IPS-18a (cell line): ENCODE data around the gene INCENP.

Experiments used
- H3K27ac ChIP-seq: one replicate; pipeline ENCODE4 v1.5.1; 2013; ENCODE audit warnings: low read length
- H3K27me3 ChIP-seq: one replicate; pipeline ENCODE4 v1.6.1; 2013; ENCODE audit warnings: mild to moderate bottlenecking, low read length; ENCODE audit not compliant: control insufficient read depth, insufficient read depth
- H3K36me3 ChIP-seq: one replicate; pipeline ENCODE4 v1.6.1; 2013; ENCODE audit warnings: low read depth, low read length; ENCODE audit not compliant: control insufficient read depth
- H3K4me1 ChIP-seq: one replicate; pipeline ENCODE4 v1.6.1; 2013; ENCODE audit warnings: low read depth, low read length; ENCODE audit not compliant: control insufficient read depth
- H3K4me3 ChIP-seq: one replicate; pipeline ENCODE4 v1.5.1; 2013; ENCODE audit warnings: low read length
- H3K9ac ChIP-seq: one replicate; pipeline ENCODE4 v1.6.1; 2013; ENCODE audit warnings: mild to moderate bottlenecking, low read length, moderate library complexity
- H3K9me3 ChIP-seq: one replicate; pipeline ENCODE4 v1.6.1; 2013; ENCODE audit warnings: low read depth, low read length; ENCODE audit not compliant: control insufficient read depth

Gene INCENP

GRCh38 chr11:62125881-62126280 is 2.1 kb downstream of the INCENP start:
- Histone ChIP-seq H3K27ac (no peak overlapping the region), H3K27me3 (no peaks in the 10 kb centered on the region), H3K4me1 (peaks cover 14% of the 10 kb centered on the region), H3K4me3 (no peak overlapping the region), H3K9me3 (no peaks in the 10 kb centered on the region), H3K9ac (no peak overlapping the region), H3K36me3 (peaks cover 29% of the 10 kb centered on the region)

GRCh38 chr11:62127426-62127825 is 3.6 kb downstream of the INCENP start:
- no peak overlapping the region for H3K9ac ChIP-seq
- peaks cover 40% of the 10 kb centered on the region for H3K36me3 ChIP-seq
- no peaks in the 10 kb centered on the region for H3K9me3 ChIP-seq
- H3K4me1 ChIP-seq, result peaks cover 14% of the 10 kb centered on the region
- no peak overlapping the region for H3K4me3 ChIP-seq
- no peaks in the 10 kb centered on the region for H3K27me3 ChIP-seq
- H3K27ac ChIP-seq, result no peak overlapping the region

- Histone ChIP-seq H3K27ac (no peak overlapping the region), H3K4me3 (no peak overlapping the region)
Measured at GRCh38 chr11:62127941-62128770, 4.3 kb downstream of the INCENP start.

GRCh38 chr11:62128835-62129234 is 5.0 kb downstream of the INCENP start:
- H3K36me3 ChIP-seq, result peaks cover 48% of the 10 kb centered on the region
- H3K27ac ChIP-seq, result no peak overlapping the region
- H3K9me3 ChIP-seq, result no peaks in the 10 kb centered on the region
- H3K4me3 ChIP-seq, result no peak overlapping the region
- no peak overlapping the region for H3K9ac ChIP-seq
- no peaks in the 10 kb centered on the region for H3K27me3 ChIP-seq
- H3K4me1 ChIP-seq, result peaks cover 9% of the 10 kb centered on the region

More at GRCh38 chr11:62127941-62128770, 4.3 kb downstream of the INCENP start:
- Histone ChIP-seq H3K27me3 (no peaks in the 10 kb centered on the region), H3K4me1 (peaks cover 12% of the 10 kb centered on the region), H3K36me3 (peaks cover 43% of the 10 kb centered on the region), H3K9me3 (no peaks in the 10 kb centered on the region), H3K9ac (no peak overlapping the region)

GRCh38 chr11:62129590-62130282 is 5.9 kb downstream of the INCENP start:
- H3K9ac ChIP-seq, result no peak overlapping the region
- H3K36me3 ChIP-seq, result peaks cover 53% of the 10 kb centered on the region

GRCh38 chr11:62130283-62131169 is 6.7 kb downstream of the INCENP start:
- no peak overlapping the region for H3K9ac ChIP-seq
- no peaks in the 10 kb centered on the region for H3K4me1 ChIP-seq
- no peaks in the 10 kb centered on the region for H3K9me3 ChIP-seq
- peaks cover 56% of the 10 kb centered on the region for H3K36me3 ChIP-seq
- no peak overlapping the region for H3K27ac ChIP-seq
- no peak overlapping the region for H3K4me3 ChIP-seq
- H3K27me3 ChIP-seq, result no peaks in the 10 kb centered on the region

More at GRCh38 chr11:62129590-62130282, 5.9 kb downstream of the INCENP start:
- H3K4me3 ChIP-seq, result no peak overlapping the region
- H3K4me1 ChIP-seq, result peaks cover 8% of the 10 kb centered on the region
- H3K27me3 ChIP-seq, result no peaks in the 10 kb centered on the region
- no peaks in the 10 kb centered on the region for H3K9me3 ChIP-seq
- H3K27ac ChIP-seq, result no peak overlapping the region

- H3K27me3 ChIP-seq, result no peaks in the 10 kb centered on the region
Measured at GRCh38 chr11:62131170-62131464, 7.3 kb downstream of the INCENP start.

GRCh38 chr11:62132191-62132590 is 8.4 kb downstream of the INCENP start:
- no peak overlapping the region for H3K27ac ChIP-seq
- H3K9ac ChIP-seq, result no peak overlapping the region
- no peaks in the 10 kb centered on the region for H3K9me3 ChIP-seq
- H3K27me3 ChIP-seq, result no peaks in the 10 kb centered on the region
- no peak overlapping the region for H3K4me3 ChIP-seq
- peaks cover 56% of the 10 kb centered on the region for H3K36me3 ChIP-seq
- no peaks in the 10 kb centered on the region for H3K4me1 ChIP-seq

More at GRCh38 chr11:62131170-62131464, 7.3 kb downstream of the INCENP start:
- H3K27ac ChIP-seq, result no peak overlapping the region
- H3K9ac ChIP-seq, result no peak overlapping the region
- no peak overlapping the region for H3K4me3 ChIP-seq
- peaks cover 56% of the 10 kb centered on the region for H3K36me3 ChIP-seq
- H3K9me3 ChIP-seq, result no peaks in the 10 kb centered on the region
- H3K4me1 ChIP-seq, result no peaks in the 10 kb centered on the region

GRCh38 chr11:62132689-62133293 is 9.0 kb downstream of the INCENP start:
- Histone ChIP-seq H3K36me3 (peaks cover 56% of the 10 kb centered on the region), H3K4me3 (no peak overlapping the region), H3K4me1 (no peaks in the 10 kb centered on the region), H3K9ac (no peak overlapping the region), H3K9me3 (no peaks in the 10 kb centered on the region), H3K27me3 (no peaks in the 10 kb centered on the region), H3K27ac (no peak overlapping the region)

- H3K9ac ChIP-seq, result no peak overlapping the region
- no peaks in the 10 kb centered on the region for H3K4me1 ChIP-seq
- H3K27me3 ChIP-seq, result no peaks in the 10 kb centered on the region
- H3K4me3 ChIP-seq, result no peak overlapping the region
- no peak overlapping the region for H3K27ac ChIP-seq
- H3K9me3 ChIP-seq, result no peaks in the 10 kb centered on the region
- H3K36me3 ChIP-seq, result peaks cover 55% of the 10 kb centered on the region
Measured at GRCh38 chr11:62133328-62134065, 9.7 kb downstream of the INCENP start.
